Endodermal cell (in vitro differentiated cells): ENCODE data around the gene SCFD2. TPM values are rescaled to one million over a fixed set of nuclear protein-coding genes. Genes with fewer than 3 reads are reported as not detected.

ENCODE experiments used
- DNase-seq: peaks from one replicate; pipeline ENCODE4 v3.0.0-alpha.2; 2017
- H3K27ac ChIP-seq: 2 replicates; pipeline ENCODE4 v1.5.1; 2013; ENCODE audit warnings: mild to moderate bottlenecking, low read depth, low read length, moderate library complexity
- H3K27me3 ChIP-seq: 2 replicates; pipeline ENCODE4 v1.6.1; 2013; ENCODE audit warnings: mild to moderate bottlenecking, low read length, moderate library complexity; ENCODE audit not compliant: insufficient read depth, control insufficient read depth, poor library complexity, severe bottlenecking
- H3K36me3 ChIP-seq: 2 replicates; pipeline ENCODE4 v1.7.0; 2013; ENCODE audit warnings: mild to moderate bottlenecking, low read length, moderate library complexity; ENCODE audit not compliant: control insufficient read depth, insufficient read depth
- H3K4me1 ChIP-seq: one replicate; pipeline ENCODE4 v1.7.0; 2013; ENCODE audit warnings: low read length; ENCODE audit not compliant: control insufficient read depth, insufficient read depth
- H3K4me3 ChIP-seq: 2 replicates; pipeline ENCODE4 v1.5.1; 2013; ENCODE audit warnings: mild to moderate bottlenecking, low read length, moderate library complexity
- H3K9ac ChIP-seq: 2 replicates; pipeline ENCODE4 v1.6.1; 2013; ENCODE audit warnings: mild to moderate bottlenecking, low read length, moderate library complexity; ENCODE audit not compliant: poor library complexity, severe bottlenecking; ENCODE audit errors: extremely low read depth
- H3K9me3 ChIP-seq: 2 replicates; pipeline ENCODE4 v1.6.1; 2013; ENCODE audit warnings: mild to moderate bottlenecking, low read length, moderate library complexity; ENCODE audit not compliant: control insufficient read depth
- H3K27ac Mint-ChIP-seq: 2 replicates; pipeline ENCODE4 v1.8.0; 2020; ENCODE audit warnings: mixed read lengths
- H3K27me3 Mint-ChIP-seq: 2 replicates; pipeline ENCODE4 v1.8.0; 2021; ENCODE audit warnings: mild to moderate bottlenecking, mixed read lengths; ENCODE audit not compliant: insufficient read depth
- H3K36me3 Mint-ChIP-seq: 2 replicates; pipeline ENCODE4 v1.8.0; 2020; ENCODE audit warnings: low read depth, mixed read lengths
- H3K4me1 Mint-ChIP-seq: 2 replicates; pipeline ENCODE4 v1.8.0; 2020; ENCODE audit warnings: mixed read lengths
- H3K4me3 Mint-ChIP-seq: 2 replicates; pipeline ENCODE4 v1.8.0; 2020; ENCODE audit warnings: mild to moderate bottlenecking, moderate library complexity, mixed read lengths
- H3K9me3 Mint-ChIP-seq: 2 replicates; pipeline ENCODE4 v1.8.0; 2020; ENCODE audit warnings: mild to moderate bottlenecking, mixed read lengths
- WGBS, 2 experiments: methylation state at CpG; one replicate each; pipeline versions ENCODE4 v1.1.5 to v1.1.7; 2013; ENCODE audit warnings: missing lambda C conversion rate in 2 of 2, mixed read lengths in 1 of 2; ENCODE audit not compliant: insufficient coverage in 1 of 2, insufficient read length in 1 of 2; 5-methylcytosine and 5-hydroxymethylcytosine counted together
- total RNA-seq, 2 donors: library from RNA; stranded (reverse); fragmentation: NEBNext Ultra II Directional in 1 of 2; extraction: Animal tissue kit (Norgen Biotek cat#: 25700) in 1 of 2; gene quantifications; 2 replicates in 1 of 2; 3 replicates in 1 of 2; pipeline ENCODE4 v1.2.1, GENCODE V29; 2021
- TF ChIP-seq, protein P1 (sequence below): fragments of 200-600 bp; sonication (generic); conservative IDR thresholded peaks from 2 replicates; pipeline ENCODE4 v1.5.0; 2021; ENCODE audit warnings: antibody characterized with exemption, mild to moderate bottlenecking

The SCFD2 gene
- total RNA-seq, 2 donors from 2014 or later: 5.7 to 6.5 TPM

- Histone ChIP-seq H3K4me3 (no peak overlapping the region), H3K36me3 (no peaks in the 10 kb centered on the region), H3K9ac (no peak overlapping the region), H3K27me3 (no peaks in the 10 kb centered on the region), H3K4me1 (peaks cover 19% of the 10 kb centered on the region), H3K9me3 (no peaks in the 10 kb centered on the region), H3K27ac (peak overlapping the region; percentile 54)
- Mint-ChIP-seq H3K9me3 (no peaks in the 10 kb centered on the region), H3K4me1 (peaks cover 21% of the 10 kb centered on the region), H3K4me3 (no peak overlapping the region), H3K27ac (no peak overlapping the region), H3K27me3 (no peaks in the 10 kb centered on the region), H3K36me3 (no peaks in the 10 kb centered on the region)
- 83% methylated on average over 8 of the region's 9 CpGs; no CpG with 5 or more reads in 1 of the 2 experiments for WGBS, 2 experiments
- no peak for DNase-seq
- TF ChIP-seq, protein P1, sequence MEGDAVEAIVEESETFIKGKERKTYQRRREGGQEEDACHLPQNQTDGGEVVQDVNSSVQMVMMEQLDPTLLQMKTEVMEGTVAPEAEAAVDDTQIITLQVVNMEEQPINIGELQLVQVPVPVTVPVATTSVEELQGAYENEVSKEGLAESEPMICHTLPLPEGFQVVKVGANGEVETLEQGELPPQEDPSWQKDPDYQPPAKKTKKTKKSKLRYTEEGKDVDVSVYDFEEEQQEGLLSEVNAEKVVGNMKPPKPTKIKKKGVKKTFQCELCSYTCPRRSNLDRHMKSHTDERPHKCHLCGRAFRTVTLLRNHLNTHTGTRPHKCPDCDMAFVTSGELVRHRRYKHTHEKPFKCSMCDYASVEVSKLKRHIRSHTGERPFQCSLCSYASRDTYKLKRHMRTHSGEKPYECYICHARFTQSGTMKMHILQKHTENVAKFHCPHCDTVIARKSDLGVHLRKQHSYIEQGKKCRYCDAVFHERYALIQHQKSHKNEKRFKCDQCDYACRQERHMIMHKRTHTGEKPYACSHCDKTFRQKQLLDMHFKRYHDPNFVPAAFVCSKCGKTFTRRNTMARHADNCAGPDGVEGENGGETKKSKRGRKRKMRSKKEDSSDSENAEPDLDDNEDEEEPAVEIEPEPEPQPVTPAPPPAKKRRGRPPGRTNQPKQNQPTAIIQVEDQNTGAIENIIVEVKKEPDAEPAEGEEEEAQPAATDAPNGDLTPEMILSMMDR: no peak
Measured at GRCh38 chr4:52926196-52926974, 439.5 kb downstream of the SCFD2 start.

- Mint-ChIP-seq H3K36me3 (no peaks in the 10 kb centered on the region), H3K9me3 (no peaks in the 10 kb centered on the region), H3K27me3 (no peaks in the 10 kb centered on the region), H3K27ac (peak overlapping the region; percentile 50), H3K4me3 (no peak overlapping the region), H3K4me1 (peaks cover 17% of the 10 kb centered on the region)
- Histone ChIP-seq H3K36me3 (no peaks in the 10 kb centered on the region), H3K4me1 (peaks cover 13% of the 10 kb centered on the region), H3K27me3 (no peaks in the 10 kb centered on the region), H3K9ac (no peak overlapping the region), H3K4me3 (no peak overlapping the region), H3K9me3 (no peaks in the 10 kb centered on the region), H3K27ac (peak overlapping the region; percentile 54)
- peak; percentile 71 for DNase-seq
- TF ChIP-seq, protein P1: no peak
- 61 to 67% methylated on average over 3 of the region's 3 CpGs for WGBS, 2 experiments
Measured at GRCh38 chr4:52925531-52925968, 440.3 kb downstream of the SCFD2 start.

DNA sequence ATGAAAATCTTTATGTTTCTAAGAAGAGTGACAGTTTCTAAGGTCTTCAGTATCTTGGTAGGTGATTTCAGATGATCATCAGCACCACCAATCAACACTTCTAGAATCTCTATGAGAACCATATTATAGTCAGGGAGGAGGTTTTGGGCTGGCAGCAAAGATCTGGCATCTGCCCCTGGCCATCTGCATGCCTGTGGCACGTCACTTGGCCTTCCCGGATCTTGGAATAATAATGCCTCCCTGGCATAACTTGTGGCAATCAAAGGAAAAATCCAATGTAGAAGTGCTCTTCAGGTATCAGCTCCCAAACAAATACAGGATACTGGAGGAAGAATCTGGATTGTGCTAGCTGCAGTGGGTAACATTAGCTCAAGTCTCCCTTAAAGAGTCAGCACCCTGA lies 446.4 kb downstream of the SCFD2 start:
- WGBS, 2 experiments: 95% methylated on average over 2 of the region's 2 CpGs; no CpG with 5 or more reads in 1 of the 2 experiments
- no peak overlapping the region for H3K9ac ChIP-seq
- Mint-ChIP-seq H3K4me1 (peaks cover 21% of the 10 kb centered on the region), H3K9me3 (no peaks in the 10 kb centered on the region), H3K4me3 (no peak overlapping the region), H3K27me3 (no peaks in the 10 kb centered on the region), H3K36me3 (no peaks in the 10 kb centered on the region), H3K27ac (no peak overlapping the region)
- no peaks in the 10 kb centered on the region for H3K36me3 ChIP-seq
- no peak for DNase-seq
- no peaks in the 10 kb centered on the region for H3K9me3 ChIP-seq
- no peak overlapping the region for H3K4me3 ChIP-seq
- no peak overlapping the region for H3K27ac ChIP-seq
- TF ChIP-seq, protein P1: no peak
- H3K4me1 ChIP-seq: peaks cover 28% of the 10 kb centered on the region
- H3K27me3 ChIP-seq: no peaks in the 10 kb centered on the region
